MCF 10A (cell line): ENCODE results near the gene INAFM1. TPM values are rescaled to one million over a fixed set of nuclear protein-coding genes. Genes with fewer than 3 reads are reported as not detected.
A peak's percentile ranks its signal among the peaks of the same experiment; 100 is the strongest.

Source experiments
- BruUV-seq: library from RNA; stranded (reverse); fragments of 400-500 nt; replicated peaks from 2 replicates; lab custom pipeline; 2021; lab: Mats Ljungman, UMichigan
- CTCF ChIA-PET: fragments of 300-600 bp; sonication (Branson Sonifier 250); formaldehyde crosslinking; extraction: SDS; loops from one replicate; lab custom pipeline; 2021; ENCODE audit warnings: antibody characterized with exemption, inconsistent platforms; lab: Yijun Ruan, JAX
- POLR2A ChIA-PET: fragments of 300-600, 350-650 bp; sonication (Branson Sonifier 250); formaldehyde crosslinking; extraction: SDS; loops from one replicate; lab custom pipeline; 2020; ENCODE audit warnings: antibody characterized with exemption, inconsistent platforms; lab: Yijun Ruan, JAX
- DNase-seq: peaks from one replicate; pipeline ENCODE4 v3.0.0-alpha.2; 2018; ENCODE audit not compliant: unreplicated experiment
- H3K27ac Mint-ChIP-seq: one replicate; pipeline ENCODE4 v1.8.0; 2022; ENCODE audit warnings: mild to moderate bottlenecking, low read depth, mixed read lengths; ENCODE audit not compliant: unreplicated experiment
- H3K27me3 Mint-ChIP-seq: one replicate; pipeline ENCODE4 v1.8.0; 2022; ENCODE audit warnings: mixed read lengths; ENCODE audit not compliant: insufficient read depth, unreplicated experiment
- H3K36me3 Mint-ChIP-seq: one replicate; pipeline ENCODE4 v1.8.0; 2022; ENCODE audit warnings: mild to moderate bottlenecking, moderate library complexity, mixed read lengths; ENCODE audit not compliant: insufficient read depth, unreplicated experiment
- H3K4me1 Mint-ChIP-seq: one replicate; pipeline ENCODE4 v1.8.0; 2022; ENCODE audit warnings: mixed read lengths; ENCODE audit not compliant: insufficient read depth, unreplicated experiment
- H3K4me3 Mint-ChIP-seq: one replicate; pipeline ENCODE4 v1.8.0; 2022; ENCODE audit warnings: mild to moderate bottlenecking, moderate library complexity, mixed read lengths; ENCODE audit not compliant: unreplicated experiment
- H3K9me3 Mint-ChIP-seq: one replicate; pipeline ENCODE4 v1.8.0; 2022; ENCODE audit warnings: mixed read lengths; ENCODE audit not compliant: unreplicated experiment
- CTCF ChIP-seq: fragments of 200-600 bp; IDR thresholded peaks from one replicate; pipeline ENCODE4 v1.8.0; 2022; ENCODE audit warnings: antibody characterized with exemption, mild to moderate bottlenecking; ENCODE audit not compliant: unreplicated experiment
- intact Hi-C: fragments of 100-400 bp; cut with micrococcal nuclease; formaldehyde crosslinking; loops from 2 replicates; pipeline ENCODE4 v1.14.1; 2022
- total RNA-seq: library from RNA; stranded (reverse); gene quantifications from 2 replicates; pipeline ENCODE4 v1.2.3, GENCODE V29; 2022

The INAFM1 gene
- total RNA-seq, 1 experiment from 2014 or later, result 16.8 TPM

GRCh38 chr19:47229676-47230053 lies 45.0 kb upstream of the INAFM1 start:
- no peak overlapping the region for H3K4me3 Mint-ChIP-seq
- POLR2A ChIA-PET, result interaction anchor here (0.6 to 7.8 kb wide), 7 partner anchors 11 to 1762 kb away, joined by 3 to 56 read pairs (median 7); partner anchors contain the start of genes CCDC9, FOSB and ZC3H4
- CTCF ChIA-PET, result interaction anchor here (0.6 to 1.6 kb wide), 2 partner anchors 15 to 1263 kb away, joined by 4 to 5 read pairs; no protein-coding TSS in a partner anchor
- intact Hi-C loops, result no loop called here
- peaks cover 19% of the 10 kb centered on the region for H3K36me3 Mint-ChIP-seq
- no peak for TF ChIP-seq CTCF
- no TSS peak for BruUV-seq
- no peaks in the 10 kb centered on the region for H3K9me3 Mint-ChIP-seq
- no peaks in the 10 kb centered on the region for H3K27me3 Mint-ChIP-seq
- peak; percentile 37 for DNase-seq
- H3K4me1 Mint-ChIP-seq, result peaks cover 18% of the 10 kb centered on the region
- no peak overlapping the region for H3K27ac Mint-ChIP-seq

DNA sequence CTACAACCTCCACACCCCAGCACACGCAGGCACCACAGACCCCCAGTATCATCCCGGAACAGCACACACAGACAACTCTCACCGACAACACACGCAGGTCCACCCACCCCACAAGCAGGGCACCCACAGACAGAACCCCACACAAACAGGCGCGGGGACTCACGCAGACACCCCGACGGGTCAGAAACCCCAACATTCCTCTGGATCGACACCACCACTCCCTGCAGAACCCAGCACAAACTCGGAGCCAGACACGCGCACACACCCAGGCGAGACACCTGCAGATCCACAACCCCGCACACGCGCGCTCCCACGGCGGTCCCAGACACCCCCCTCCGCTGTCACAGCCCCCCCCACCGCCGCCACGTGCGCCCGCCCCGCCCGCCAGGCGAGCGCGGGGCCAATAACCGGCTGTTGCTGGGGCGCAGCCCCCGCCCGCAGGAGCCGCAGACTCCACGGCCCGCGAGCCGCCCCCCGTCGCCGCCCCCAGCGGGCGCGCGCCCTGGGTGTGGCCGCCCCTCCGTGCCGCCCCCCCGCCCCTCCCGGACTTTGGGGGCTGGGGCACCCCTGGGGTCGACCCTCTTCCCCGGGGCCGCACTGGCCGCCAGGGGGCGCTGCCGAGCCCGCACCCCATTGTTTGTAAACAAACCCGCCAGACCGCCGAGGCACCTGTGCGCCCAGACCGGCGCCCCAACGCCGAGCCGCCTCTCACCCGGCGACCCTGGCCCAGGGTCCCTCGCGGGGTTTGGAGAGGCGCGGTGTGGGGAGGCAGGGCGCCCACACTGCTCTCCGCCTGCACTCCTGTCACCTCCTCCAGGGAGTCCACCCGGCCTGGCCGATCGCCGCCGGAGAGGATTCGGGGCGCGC lies 44.4 kb upstream of the INAFM1 start:
- H3K27ac Mint-ChIP-seq, result no peak overlapping the region
- ChIA-PET POLR2A (interaction anchor here (1.4 to 7.8 kb wide), 5 partner anchors 11 to 27 kb away, joined by 7 to 56 read pairs (median 9); partner anchors contain the start of gene CCDC9), CTCF (interaction anchor here (0.6 to 1.6 kb wide), 2 partner anchors 14 to 1262 kb away, joined by 4 to 5 read pairs; no protein-coding TSS in a partner anchor)
- no peaks in the 10 kb centered on the region for H3K9me3 Mint-ChIP-seq
- peaks cover 17% of the 10 kb centered on the region for H3K36me3 Mint-ChIP-seq
- intact Hi-C loops, result no loop called here
- peak; percentile 97 for TF ChIP-seq CTCF
- no TSS peak for BruUV-seq
- H3K4me3 Mint-ChIP-seq, result no peak overlapping the region
- DNase-seq, result peak; percentile 52
- no peaks in the 10 kb centered on the region for H3K27me3 Mint-ChIP-seq
- peaks cover 18% of the 10 kb centered on the region for H3K4me1 Mint-ChIP-seq

DNA sequence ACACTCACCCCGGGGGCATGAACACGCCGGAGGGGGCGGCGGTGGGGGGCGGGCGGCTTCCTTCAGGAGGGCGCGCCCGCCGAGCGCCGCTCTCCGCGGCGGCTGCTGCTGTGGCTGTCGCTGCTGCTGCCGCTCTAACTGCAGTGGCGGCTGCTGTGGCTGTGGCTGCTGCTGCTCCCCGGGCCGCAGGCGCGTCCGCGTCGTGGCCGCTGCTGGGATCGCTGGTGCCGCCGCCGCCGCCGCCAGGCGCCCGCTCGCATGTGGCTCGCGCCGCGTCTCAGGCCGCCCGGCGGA lies 43.8 kb upstream of the INAFM1 start, which contains the start of gene BBC3:
BBC3 (minus strand) TSS at position 279 of the 294 bp plus-strand sequence. CDS start 2,768 bp downstream, outside the sequence.
- H3K4me3 Mint-ChIP-seq, result no peak within 1 kb of the TSS
- DNase-seq, result no peak
- ChIA-PET CTCF (no interaction called here), POLR2A (no interaction called here)
- intact Hi-C loops, result no loop called here
- H3K27me3 Mint-ChIP-seq, result no peaks in the 10 kb centered on the region
- no peak for TF ChIP-seq CTCF
- H3K4me1 Mint-ChIP-seq, result peaks cover 12% of the 10 kb centered on the region
- H3K27ac Mint-ChIP-seq, result peak within 1 kb of the TSS; percentile 87
- H3K36me3 Mint-ChIP-seq, result peaks cover 12% of the 10 kb centered on the region
- no TSS peak for BruUV-seq
- H3K9me3 Mint-ChIP-seq, result no peaks in the 10 kb centered on the region
